Measurements from ENCODE around the gene ABTB2.

DNA sequence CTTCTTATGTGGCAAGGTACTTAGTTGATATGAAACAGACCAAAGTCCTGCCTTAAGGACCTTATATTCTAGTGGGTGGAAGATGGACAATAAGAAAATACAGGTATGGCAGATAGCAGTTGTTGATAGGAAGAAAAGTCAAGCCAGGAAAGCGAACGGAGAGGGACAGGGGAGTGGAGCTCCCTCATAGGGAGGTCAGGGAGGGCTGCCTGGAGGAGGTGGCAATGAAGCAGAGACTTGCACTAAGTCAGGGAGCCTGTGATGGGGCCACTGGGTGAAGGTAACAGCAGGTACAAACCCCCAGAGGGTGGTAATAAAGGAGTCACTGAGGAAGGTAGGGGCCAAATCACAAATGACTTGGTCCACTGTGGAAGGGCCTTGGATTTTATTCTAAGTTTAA lies 65.3 kb downstream of the ABTB2 start:
- TF ChIP-seq EZH2phosphoT487 (IDR thresholded peaks at IDR 0.05; ENCODE audit: unreplicated experiment) (no peak), CTCF (conservative IDR thresholded peaks at IDR 0.05; ENCODE audit: low read depth in 2 of 2) (no peak), POLR2AphosphoS5 (IDR thresholded peaks at IDR 0.05; ENCODE audit: low read depth) (no peak), EZH2 (IDR thresholded peaks at IDR 0.05; ENCODE audit: low read depth, unreplicated experiment) (no peak), CREB1 (CRISPR knock-in tag; IDR thresholded peaks at IDR 0.05; ENCODE audit: low read depth) (no peak), REST (IDR thresholded peaks at IDR 0.05; ENCODE audit: unreplicated experiment) (no peak), ETS1 (IDR thresholded peaks at IDR 0.05) (no peak), ZNF331 (CRISPR knock-in tag; IDR thresholded peaks at IDR 0.05; ENCODE audit: low read depth) (no peak), STAT1 (IDR thresholded peaks at IDR 0.05; ENCODE audit: unreplicated experiment) (no peak)

All from GM23338 (cell line).